Hematopoietic multipotent progenitor cell treated with erythropoietin and hydrocortisone succinate and interleukin-3 and kit ligand, for 17 days (in vitro differentiated cells): ENCODE data around the gene PRMT5.
"Not testable (repeated sequence)": the region's sequence is repeated elsewhere in the genome, so short reads cannot be mapped to it uniquely, and the experiment has no call there.

Experiments
- DNase-seq: peaks from one replicate; pipeline ENCODE4 v3.0.0-alpha.2; 2015; ENCODE audit warnings: low spot score

PRMT5 gene

GRCh38 chr14:22932146-22932545, 3.0 kb upstream of the PRMT5 start:
- no peak for DNase-seq

DNA sequence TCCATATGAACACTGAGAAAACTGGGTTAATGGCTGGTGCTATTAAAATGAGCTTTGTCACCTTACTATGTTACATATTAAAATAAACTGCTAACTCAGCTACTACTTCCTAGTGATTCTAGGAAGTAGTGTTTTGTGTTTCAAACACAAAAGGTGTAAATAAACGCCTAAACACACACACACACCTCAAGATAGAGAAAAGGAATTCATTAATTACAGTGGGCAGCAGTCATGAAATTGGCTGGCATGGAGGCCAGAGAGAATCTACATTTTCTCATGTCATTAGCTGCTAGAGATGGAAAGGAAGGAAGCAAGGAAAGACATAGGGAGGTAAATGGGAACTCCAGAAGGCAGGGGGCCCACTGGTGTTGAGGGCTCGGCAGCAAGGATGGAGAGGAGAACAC, 787 bp upstream of the PRMT5 start:
- DNase-seq = no peak

DNA sequence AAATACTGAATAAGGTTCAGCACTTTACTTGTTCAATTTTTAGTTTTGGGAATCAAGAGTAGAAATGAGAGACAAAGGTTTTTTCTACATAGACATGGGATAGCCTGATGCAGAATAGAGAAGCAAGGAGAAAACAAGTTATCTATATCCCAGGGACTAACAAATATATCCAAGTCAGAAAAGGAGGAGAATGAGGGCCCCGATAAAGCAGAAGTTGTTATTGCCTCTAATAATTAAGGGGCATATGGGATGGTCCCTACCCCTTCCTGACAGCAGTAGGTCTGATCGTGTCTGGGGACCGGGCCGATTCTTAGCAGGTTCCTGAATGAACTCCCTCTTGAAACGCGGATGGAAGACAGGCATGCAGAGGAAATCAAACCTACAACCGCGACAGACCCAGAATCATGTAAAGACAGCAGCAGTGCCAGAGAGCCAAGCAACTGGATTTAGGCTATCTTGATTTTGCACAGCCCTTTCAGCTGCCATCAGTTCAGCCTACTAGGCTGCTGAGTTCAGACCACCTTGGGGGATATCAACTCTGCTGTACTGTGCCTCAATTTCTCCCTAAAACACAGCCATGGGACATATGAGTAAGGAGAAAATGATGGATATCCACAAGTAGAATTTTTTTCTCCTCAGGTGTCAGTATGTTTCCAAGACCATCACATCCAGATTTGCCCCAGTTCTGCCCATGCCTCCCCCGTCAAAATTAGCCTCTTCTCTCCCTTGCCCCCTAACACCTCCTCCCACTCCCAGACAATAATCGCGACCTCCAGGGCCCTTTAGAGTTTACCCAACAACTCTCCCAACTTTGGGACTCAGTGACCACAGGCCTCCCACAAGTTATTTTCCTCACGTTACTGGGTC, 706 bp downstream of the PRMT5 start:
- DNase-seq = peak; percentile 31

- no peak for DNase-seq
Measured at GRCh38 chr14:22926316-22926715, 2.9 kb downstream of the PRMT5 start.

- no peak for DNase-seq
Measured at GRCh38 chr14:22925513-22925912, 3.7 kb downstream of the PRMT5 start.

GRCh38 chr14:22923746-22924145, 5.4 kb downstream of the PRMT5 start:
- no peak for DNase-seq

DNA sequence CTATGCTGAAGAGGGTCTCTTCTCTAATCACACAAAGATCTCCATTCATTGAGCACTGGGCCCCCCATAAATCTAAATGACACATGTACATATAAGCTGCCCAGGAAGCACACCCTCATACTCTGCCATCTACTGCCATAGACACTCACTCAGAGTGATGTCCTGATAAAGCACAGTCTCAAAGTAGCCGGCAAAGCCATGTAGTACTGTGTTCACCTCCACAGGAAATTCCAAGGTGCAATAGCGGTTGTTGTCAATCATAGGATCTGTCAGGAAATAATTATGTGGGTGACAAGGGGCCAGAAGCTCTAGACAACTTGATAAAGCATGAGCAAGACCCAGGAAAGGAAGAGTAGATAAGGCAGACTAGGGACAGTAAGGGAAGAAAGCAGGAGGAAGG, 6.9 kb downstream of the PRMT5 start:
- no peak for DNase-seq

DNA sequence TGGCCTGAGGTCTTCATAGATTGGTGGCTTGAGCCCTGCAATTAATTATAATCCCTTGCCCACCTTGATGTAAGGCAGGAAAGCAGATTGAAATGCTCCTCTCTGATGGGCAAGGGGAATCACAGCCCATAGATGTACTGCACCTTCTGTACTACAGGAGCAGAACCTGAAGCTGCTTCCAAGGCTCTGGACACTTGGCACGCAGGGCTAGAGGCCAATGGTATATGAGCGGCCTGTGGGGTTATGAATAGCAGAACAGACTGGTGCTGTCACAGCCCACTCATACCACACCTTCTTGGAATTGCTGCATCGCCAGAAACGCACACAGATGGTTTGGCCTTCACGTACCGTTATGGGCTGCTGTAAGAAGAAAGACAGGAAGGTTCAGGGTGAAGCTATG, 8.5 kb downstream of the PRMT5 start:
- DNase-seq = no peak

- DNase-seq = no peak
Measured at GRCh38 chr14:22919601-22919921, 9.6 kb downstream of the PRMT5 start.

- peak; percentile 100 for DNase-seq
Measured at GRCh38 chr14:22918804-22919600, 10.2 kb downstream of the PRMT5 start, which contains the start of gene RBM23. Gene RBM23, minus strand, starts transcription at chr14:22919149.

DNA sequence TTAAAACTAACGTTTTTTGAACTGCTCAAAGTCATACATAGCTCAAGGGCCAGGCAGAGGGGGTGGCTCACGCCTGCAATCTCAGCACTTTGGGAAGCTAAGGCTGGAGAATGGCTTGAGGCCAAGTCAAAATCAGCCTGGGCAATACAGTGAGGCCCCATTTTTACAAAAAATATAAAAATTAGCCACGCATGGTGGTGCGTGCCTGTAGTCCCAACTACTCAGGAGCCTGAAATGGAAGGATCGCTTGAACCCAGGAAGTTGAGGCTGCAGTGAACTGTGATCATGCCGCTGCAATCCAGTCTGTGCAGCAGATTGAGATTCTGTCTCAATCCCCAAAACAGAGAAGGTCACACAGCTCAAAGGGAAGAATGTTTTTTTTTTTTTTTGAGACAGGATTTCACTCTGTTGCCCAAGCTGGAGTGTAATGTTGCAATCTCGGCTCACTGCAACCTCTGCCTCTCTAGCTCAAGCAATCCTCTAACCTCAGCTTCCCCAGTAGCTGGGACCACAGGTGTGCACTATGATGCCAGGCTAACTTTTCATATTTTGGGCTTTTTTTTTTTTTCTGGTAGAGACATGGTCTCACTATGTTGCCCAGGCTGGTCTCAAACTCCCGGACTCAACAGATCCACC, 13.2 kb downstream of the PRMT5 start:
- DNase-seq = no peak

GRCh38 chr14:22914836-22915235, 14.3 kb downstream of the PRMT5 start:
- not testable (repeated sequence) for DNase-seq

- no peak for DNase-seq
Measured at GRCh38 chr14:22910916-22911315, 18.3 kb downstream of the PRMT5 start.

DNA sequence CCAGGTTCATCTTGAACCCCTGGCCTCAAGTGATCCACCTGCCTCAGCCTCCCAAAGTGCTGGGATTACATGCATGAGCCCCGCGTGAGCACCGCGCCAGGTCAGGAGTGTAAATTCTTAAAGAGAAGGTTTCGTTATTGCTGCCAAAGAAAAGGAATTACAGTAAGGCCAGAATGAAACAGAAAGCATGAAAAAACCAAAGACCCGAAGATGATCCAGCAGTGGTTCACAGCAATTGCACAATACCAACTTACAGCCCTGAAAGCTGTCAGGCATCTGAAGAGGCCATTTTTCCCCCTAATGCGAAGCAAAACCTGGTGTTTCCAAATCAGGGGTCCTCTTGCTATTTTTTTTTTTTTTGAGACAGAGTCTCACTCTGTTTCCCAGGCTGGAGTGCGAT, 20.6 kb downstream of the PRMT5 start:
- no peak for DNase-seq

- DNase-seq = no peak
Measured at GRCh38 chr14:22907429-22907828, 21.7 kb downstream of the PRMT5 start.

GRCh38 chr14:22906073-22906472, 23.1 kb downstream of the PRMT5 start:
- DNase-seq = no peak

DNA sequence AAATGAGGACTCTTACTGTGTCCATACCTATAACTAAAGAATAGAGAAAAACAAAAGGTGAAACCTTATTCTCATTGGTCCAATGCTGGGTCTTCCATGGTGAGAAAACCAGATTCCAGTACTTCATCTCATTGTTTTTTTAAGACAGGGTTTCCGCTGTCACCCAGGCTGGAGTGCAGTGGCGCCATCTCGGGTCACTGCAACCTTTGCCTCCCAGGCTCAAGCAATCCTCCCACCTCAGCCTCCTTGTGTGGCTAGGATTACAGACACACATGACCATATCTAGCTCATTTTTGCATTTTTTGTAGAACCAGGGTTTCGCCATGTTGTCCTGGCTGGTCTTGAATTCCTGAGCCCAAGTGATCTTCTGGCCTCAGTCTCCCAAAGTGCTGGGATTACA, 23.5 kb downstream of the PRMT5 start:
- no peak for DNase-seq

GRCh38 chr14:22903742-22904087, 25.5 kb downstream of the PRMT5 start:
- no peak for DNase-seq

- DNase-seq = no peak
Measured at GRCh38 chr14:22901799-22902198, 27.4 kb downstream of the PRMT5 start.

GRCh38 chr14:22900081-22900799, 28.9 kb downstream of the PRMT5 start:
- peak; percentile 92 for DNase-seq

DNA sequence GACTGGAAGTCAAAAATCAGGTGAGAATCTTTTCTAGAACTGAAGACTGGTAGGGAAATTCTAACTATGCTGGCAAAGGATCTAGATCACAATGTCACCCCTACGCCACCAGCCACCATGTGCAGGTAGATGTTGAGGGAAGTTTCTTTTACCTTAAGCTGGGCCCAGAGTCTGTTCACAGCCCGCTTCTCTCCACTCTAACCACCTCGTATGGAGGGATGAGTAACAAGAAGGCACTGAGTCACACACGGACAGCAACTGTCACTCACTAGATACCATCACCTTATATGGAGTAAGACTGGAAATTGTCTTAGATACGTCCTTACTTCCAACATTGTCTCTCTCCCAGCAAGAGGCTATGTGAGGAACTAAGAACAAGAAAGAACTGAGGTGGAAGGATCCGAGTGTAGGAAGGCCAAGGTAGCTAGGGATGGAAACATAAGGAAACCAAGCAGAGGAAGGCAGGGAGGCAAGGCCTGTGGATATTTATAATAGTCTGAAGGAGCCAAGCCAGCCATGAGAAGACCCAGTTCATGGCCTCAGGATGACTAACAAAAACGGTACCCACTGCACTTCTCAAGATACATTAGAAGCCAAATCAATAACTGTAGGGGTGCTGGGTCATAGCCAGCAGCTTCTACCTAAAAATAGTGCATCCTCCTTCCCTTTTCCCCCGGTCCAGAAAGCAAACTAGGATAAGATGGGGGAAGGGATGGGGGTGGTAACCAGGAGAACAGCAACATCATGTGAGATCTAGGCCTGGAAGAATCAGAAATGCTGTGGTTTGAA, 30.7 kb downstream of the PRMT5 start:
- DNase-seq = peak; percentile 67
